VCaP (cell line): ENCODE results near the gene AKIRIN1.
"Not testable (repeated sequence)": the region's sequence is repeated elsewhere in the genome, so short reads cannot be mapped to it uniquely, and the experiment has no call there.

Experiments used
- H3K27ac ChIP-seq: fragments of 450-650 bp; 2 replicates; pipeline ENCODE4 v1.5.1; 2017
- TF ChIP-seq, protein P1 (sequence below): fragments of 450-650 bp; conservative IDR thresholded peaks from 2 replicates; pipeline ENCODE4 v1.5.1; 2017; ENCODE audit warnings: mild to moderate bottlenecking, moderate library complexity

Gene AKIRIN1

DNA sequence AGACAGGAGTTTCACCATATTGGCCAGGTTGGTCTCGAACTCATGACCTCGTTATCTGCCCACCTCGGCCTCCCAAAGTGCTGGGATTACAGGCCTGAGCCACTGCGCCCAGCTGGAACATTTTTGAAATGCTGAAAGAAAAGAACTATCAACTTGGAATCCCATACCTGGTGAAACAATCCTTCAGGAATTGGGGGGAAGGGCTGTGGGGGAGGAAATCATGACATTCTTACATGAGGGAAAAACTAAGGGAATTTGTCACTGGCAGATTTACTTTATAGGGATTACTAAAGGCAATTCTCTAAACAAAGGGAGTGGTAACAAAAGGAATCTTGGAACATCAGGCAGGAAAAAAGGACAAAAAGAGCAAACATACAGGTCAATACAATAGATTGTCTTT lies 60.9 kb downstream of the AKIRIN1 start:
- TF ChIP-seq, protein P1, sequence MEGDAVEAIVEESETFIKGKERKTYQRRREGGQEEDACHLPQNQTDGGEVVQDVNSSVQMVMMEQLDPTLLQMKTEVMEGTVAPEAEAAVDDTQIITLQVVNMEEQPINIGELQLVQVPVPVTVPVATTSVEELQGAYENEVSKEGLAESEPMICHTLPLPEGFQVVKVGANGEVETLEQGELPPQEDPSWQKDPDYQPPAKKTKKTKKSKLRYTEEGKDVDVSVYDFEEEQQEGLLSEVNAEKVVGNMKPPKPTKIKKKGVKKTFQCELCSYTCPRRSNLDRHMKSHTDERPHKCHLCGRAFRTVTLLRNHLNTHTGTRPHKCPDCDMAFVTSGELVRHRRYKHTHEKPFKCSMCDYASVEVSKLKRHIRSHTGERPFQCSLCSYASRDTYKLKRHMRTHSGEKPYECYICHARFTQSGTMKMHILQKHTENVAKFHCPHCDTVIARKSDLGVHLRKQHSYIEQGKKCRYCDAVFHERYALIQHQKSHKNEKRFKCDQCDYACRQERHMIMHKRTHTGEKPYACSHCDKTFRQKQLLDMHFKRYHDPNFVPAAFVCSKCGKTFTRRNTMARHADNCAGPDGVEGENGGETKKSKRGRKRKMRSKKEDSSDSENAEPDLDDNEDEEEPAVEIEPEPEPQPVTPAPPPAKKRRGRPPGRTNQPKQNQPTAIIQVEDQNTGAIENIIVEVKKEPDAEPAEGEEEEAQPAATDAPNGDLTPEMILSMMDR: no peak
- H3K27ac ChIP-seq: no peak overlapping the region

DNA sequence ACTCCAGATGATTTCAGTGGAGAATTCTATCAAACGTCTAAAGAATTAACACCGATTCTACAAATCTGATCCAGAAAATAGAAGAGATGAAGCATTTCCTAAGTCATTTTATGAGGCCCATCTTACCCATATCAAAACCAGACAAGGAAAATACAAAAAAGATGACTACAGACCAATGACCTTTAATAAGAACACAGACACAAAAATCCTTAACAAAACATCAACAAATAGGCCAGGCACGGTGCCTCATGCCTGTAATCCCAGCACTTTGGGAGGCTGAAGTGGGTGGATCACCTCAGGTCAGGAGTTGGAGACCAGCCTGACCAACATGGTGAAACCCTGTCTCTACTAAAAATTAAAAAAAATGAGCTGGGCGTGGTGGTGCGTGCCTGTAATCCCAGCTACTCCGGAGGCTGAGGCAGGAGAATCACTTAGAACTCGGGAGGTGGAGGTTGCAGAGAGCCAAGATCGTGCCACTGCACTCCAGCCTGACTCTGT lies 64.2 kb downstream of the AKIRIN1 start:
- not testable (repeated sequence) for H3K27ac ChIP-seq
